IPS-18a (cell line): ENCODE results near the gene WNT5B.

ENCODE experiments used
- H3K27ac ChIP-seq: one replicate; pipeline ENCODE4 v1.5.1; 2013; ENCODE audit warnings: low read length
- H3K27me3 ChIP-seq: one replicate; pipeline ENCODE4 v1.6.1; 2013; ENCODE audit warnings: mild to moderate bottlenecking, low read length; ENCODE audit not compliant: control insufficient read depth, insufficient read depth
- H3K36me3 ChIP-seq: one replicate; pipeline ENCODE4 v1.6.1; 2013; ENCODE audit warnings: low read depth, low read length; ENCODE audit not compliant: control insufficient read depth
- H3K4me1 ChIP-seq: one replicate; pipeline ENCODE4 v1.6.1; 2013; ENCODE audit warnings: low read depth, low read length; ENCODE audit not compliant: control insufficient read depth
- H3K4me3 ChIP-seq: one replicate; pipeline ENCODE4 v1.5.1; 2013; ENCODE audit warnings: low read length
- H3K9ac ChIP-seq: one replicate; pipeline ENCODE4 v1.6.1; 2013; ENCODE audit warnings: mild to moderate bottlenecking, low read length, moderate library complexity
- H3K9me3 ChIP-seq: one replicate; pipeline ENCODE4 v1.6.1; 2013; ENCODE audit warnings: low read depth, low read length; ENCODE audit not compliant: control insufficient read depth

WNT5B gene

DNA sequence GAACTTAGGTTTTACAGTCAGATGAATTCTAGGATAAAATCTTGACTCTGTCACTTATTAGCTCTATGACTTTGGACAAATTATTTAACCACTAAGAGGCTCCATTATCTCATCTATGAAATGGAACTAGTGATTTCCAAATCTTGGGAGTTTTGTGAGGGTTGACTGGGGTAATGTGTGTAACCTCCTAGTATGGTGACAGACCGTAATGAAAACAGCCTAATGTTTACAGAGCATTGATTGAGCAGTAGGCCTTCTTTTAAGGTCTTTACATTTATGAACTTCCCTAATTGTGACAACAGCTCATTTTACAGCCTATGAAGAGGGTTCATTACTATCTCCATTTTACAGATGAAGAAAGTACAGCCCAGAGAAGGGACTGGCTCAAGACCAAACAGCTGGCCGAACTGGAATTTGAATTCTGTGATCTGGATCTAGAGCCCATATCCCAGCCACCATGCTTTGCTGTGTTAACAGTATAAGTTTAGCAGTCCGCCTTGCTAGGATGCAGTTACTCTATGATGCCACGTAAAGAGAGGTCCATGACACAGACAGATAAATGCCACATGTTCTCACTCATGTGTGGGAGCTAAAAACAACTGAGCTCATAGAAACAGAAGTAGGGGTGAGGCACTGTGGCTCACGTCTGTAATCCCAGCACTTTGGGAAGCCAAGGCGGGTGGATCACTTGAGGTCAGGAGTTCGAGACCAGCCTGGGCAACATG, 25.6 kb upstream of the WNT5B start:
- no peak overlapping the region for H3K27ac ChIP-seq
- H3K4me1 ChIP-seq: peaks cover 10% of the 10 kb centered on the region
- H3K4me3 ChIP-seq: no peak overlapping the region
- no peak overlapping the region for H3K9ac ChIP-seq
- H3K36me3 ChIP-seq: no peaks in the 10 kb centered on the region
- H3K27me3 ChIP-seq: peaks cover 37% of the 10 kb centered on the region
- H3K9me3 ChIP-seq: no peaks in the 10 kb centered on the region

- no peak overlapping the region for H3K9ac ChIP-seq
- H3K27me3 ChIP-seq: peaks cover 38% of the 10 kb centered on the region
- no peak overlapping the region for H3K27ac ChIP-seq
- no peaks in the 10 kb centered on the region for H3K36me3 ChIP-seq
- no peak overlapping the region for H3K4me3 ChIP-seq
- H3K4me1 ChIP-seq: peaks cover 10% of the 10 kb centered on the region
- H3K9me3 ChIP-seq: no peaks in the 10 kb centered on the region
These were observed 24.6 kb upstream of the WNT5B start for GRCh38 chr12:1604464-1604863.

GRCh38 chr12:1605129-1606020, 23.7 kb upstream of the WNT5B start:
- H3K9me3 ChIP-seq: no peaks in the 10 kb centered on the region
- no peaks in the 10 kb centered on the region for H3K36me3 ChIP-seq
- no peak overlapping the region for H3K27ac ChIP-seq
- H3K4me3 ChIP-seq: peak overlapping the region; percentile 57
- H3K9ac ChIP-seq: no peak overlapping the region
- peaks cover 10% of the 10 kb centered on the region for H3K4me1 ChIP-seq
- H3K27me3 ChIP-seq: peaks cover 38% of the 10 kb centered on the region

DNA sequence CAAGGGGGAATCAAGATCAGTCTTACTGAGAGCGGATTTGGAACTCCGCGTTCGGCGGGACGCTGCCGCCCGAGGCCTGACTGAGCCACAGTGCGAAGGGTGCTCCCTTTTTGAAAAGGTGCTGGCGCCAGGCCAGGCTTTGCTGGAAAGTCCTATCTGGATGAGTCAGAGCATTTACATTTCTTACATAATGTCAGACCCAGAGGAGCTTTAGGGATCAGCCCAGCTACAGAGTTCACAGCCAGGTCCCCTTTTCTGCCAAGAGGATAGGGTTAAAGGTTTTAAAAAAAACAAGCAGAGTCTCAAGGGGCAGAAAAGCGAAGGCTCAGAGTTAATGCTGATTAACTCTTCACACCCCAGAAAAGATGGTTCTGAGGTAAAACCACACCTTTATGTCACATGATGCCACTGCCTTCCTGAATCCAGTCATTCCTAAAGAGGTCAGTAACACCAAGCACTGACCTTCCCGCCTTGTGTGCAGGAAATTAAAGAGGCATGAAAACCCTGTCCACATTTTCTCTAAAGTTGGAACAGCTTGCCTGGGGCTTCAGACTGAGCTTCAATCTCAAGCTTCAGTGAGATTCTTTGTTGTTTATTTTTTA, 22.9 kb upstream of the WNT5B start:
- Histone ChIP-seq H3K9me3 (no peaks in the 10 kb centered on the region), H3K27me3 (peaks cover 38% of the 10 kb centered on the region), H3K27ac (no peak overlapping the region), H3K9ac (no peak overlapping the region), H3K4me3 (peak overlapping the region; percentile 57), H3K4me1 (peaks cover 10% of the 10 kb centered on the region), H3K36me3 (no peaks in the 10 kb centered on the region)

DNA sequence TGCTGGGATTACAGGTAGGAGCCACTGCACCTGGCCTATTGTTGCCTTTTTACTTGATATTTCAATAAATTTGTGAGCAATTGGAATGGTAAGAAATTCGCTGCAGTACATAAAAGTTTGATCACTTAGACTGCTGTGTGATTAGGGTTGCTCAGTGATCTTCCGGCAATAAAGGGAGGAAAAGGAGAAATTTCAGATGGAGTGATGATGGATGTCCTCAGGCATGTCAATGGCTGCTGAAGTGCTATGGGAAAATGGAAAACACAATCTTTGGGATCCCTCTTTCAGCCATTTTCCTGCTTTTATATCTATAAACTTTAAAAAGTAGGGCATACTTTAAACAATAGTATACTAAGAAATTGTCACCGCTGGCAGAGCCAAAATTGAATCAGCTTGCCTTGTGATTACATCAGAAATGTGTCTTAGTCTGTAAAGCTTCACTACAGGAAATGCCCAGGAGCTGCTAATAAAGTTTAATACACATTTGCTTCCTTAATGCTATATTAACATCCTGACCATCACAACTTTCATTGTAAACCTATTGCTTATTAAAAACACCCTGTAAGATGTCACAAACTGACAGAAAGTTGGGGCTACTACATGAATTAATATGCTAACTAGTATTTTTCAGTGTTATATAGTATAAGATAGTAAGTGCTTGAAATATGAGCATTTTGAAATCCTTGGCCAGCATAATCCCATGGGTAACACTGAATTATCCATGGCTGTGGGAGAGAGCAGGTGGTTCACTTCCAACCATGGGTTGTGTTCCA, 20.9 kb upstream of the WNT5B start:
- Histone ChIP-seq H3K36me3 (no peaks in the 10 kb centered on the region), H3K4me1 (peaks cover 10% of the 10 kb centered on the region), H3K9ac (no peak overlapping the region), H3K27me3 (peaks cover 35% of the 10 kb centered on the region), H3K4me3 (no peak overlapping the region), H3K9me3 (no peaks in the 10 kb centered on the region), H3K27ac (no peak overlapping the region)

GRCh38 chr12:1608713-1609119, 20.3 kb upstream of the WNT5B start:
- no peak overlapping the region for H3K27ac ChIP-seq
- no peak overlapping the region for H3K4me3 ChIP-seq
- H3K27me3 ChIP-seq: peaks cover 29% of the 10 kb centered on the region
- peaks cover 10% of the 10 kb centered on the region for H3K4me1 ChIP-seq
- H3K36me3 ChIP-seq: no peaks in the 10 kb centered on the region
- H3K9me3 ChIP-seq: no peaks in the 10 kb centered on the region
- no peak overlapping the region for H3K9ac ChIP-seq

DNA sequence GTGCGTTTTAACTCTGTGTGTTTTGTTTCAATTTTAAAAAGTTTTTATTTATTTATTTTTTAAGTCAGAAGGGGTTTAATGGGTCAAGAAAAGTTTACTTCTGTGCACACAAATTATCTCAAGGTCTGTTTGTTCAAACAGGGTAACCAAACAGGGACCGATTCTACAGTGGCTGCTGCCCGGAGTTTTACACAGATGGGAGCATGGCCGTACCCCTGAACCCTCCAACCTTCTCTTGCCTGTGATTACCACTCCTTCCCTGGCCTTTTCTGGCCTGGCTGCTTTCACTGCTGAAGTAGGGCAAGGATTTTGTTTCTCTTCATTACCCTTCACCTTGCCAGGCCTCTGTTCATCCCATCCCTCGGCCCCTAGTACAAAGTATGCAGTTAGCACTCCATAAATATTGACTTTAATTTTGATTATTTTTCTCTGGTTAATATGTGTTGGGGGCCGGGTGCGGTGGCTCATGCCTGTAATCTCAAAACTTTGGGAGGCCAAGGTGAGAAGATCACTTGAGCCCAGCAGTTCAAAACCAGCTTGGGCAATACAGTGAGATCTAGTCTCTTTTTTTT, 18.9 kb upstream of the WNT5B start:
- no peak overlapping the region for H3K27ac ChIP-seq
- H3K9me3 ChIP-seq: no peaks in the 10 kb centered on the region

DNA sequence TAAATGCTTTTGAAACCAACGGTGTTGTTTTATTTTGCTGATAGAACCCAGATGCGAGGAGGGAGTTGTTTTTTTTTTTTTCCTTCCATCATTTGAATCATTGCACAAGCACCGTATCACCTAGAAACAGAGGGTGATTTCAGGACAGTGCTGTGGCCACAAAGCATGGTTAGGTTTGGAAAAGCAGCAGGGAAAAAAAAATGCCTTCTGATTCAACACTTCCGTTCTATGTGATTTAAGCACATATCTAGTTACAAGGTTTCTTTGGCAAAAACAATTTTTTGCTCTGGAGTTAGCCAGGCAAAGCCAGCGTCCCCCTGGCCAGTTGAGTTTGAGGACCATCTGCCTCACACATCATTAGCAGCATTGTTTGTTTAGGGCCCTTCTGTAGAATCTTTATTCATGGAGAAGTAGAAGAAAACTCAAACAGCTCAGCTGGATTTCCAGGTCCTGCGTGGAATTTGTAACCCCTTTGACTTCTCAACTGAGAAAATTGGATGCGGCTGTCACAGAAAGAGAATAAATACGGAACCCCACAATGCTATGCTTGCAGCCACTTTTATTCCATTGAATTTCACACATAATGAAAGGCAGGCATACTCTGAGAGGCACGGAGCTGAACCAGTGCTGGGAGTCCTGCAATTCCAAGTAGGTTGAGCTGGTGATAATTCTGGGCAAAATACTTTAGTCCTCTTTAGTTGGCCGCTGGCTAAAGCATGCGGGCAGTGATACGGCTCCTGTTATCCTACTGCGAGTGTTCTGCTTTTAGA, 17.0 kb upstream of the WNT5B start:
- no peak overlapping the region for H3K9ac ChIP-seq
- no peak overlapping the region for H3K27ac ChIP-seq
- no peaks in the 10 kb centered on the region for H3K9me3 ChIP-seq
- no peaks in the 10 kb centered on the region for H3K4me1 ChIP-seq
- no peak overlapping the region for H3K4me3 ChIP-seq
- no peaks in the 10 kb centered on the region for H3K36me3 ChIP-seq
- H3K27me3 ChIP-seq: peaks cover 8% of the 10 kb centered on the region

More for the DNA sequence above, 18.9 kb upstream of the WNT5B start:
- Histone ChIP-seq H3K9ac (no peak overlapping the region), H3K4me3 (no peak overlapping the region), H3K27me3 (peaks cover 26% of the 10 kb centered on the region), H3K36me3 (no peaks in the 10 kb centered on the region), H3K4me1 (peaks cover 10% of the 10 kb centered on the region)

- H3K27ac ChIP-seq: no peak overlapping the region
- no peaks in the 10 kb centered on the region for H3K4me1 ChIP-seq
- no peak overlapping the region for H3K4me3 ChIP-seq
- H3K9ac ChIP-seq: no peak overlapping the region
- no peaks in the 10 kb centered on the region for H3K36me3 ChIP-seq
- H3K9me3 ChIP-seq: no peaks in the 10 kb centered on the region
- no peaks in the 10 kb centered on the region for H3K27me3 ChIP-seq
These were observed 15.2 kb upstream of the WNT5B start for GRCh38 chr12:1613860-1614259.

- Histone ChIP-seq H3K36me3 (no peaks in the 10 kb centered on the region), H3K27me3 (no peaks in the 10 kb centered on the region), H3K4me1 (no peaks in the 10 kb centered on the region)
These were observed 14.7 kb upstream of the WNT5B start for GRCh38 chr12:1614360-1614759.

More at GRCh38 chr12:1614360-1614759, 14.7 kb upstream of the WNT5B start:
- H3K4me3 ChIP-seq: no peak overlapping the region
- H3K9ac ChIP-seq: no peak overlapping the region
- H3K9me3 ChIP-seq: no peaks in the 10 kb centered on the region
- no peak overlapping the region for H3K27ac ChIP-seq
